ENCODE data around the gene MDP1.

DNA sequence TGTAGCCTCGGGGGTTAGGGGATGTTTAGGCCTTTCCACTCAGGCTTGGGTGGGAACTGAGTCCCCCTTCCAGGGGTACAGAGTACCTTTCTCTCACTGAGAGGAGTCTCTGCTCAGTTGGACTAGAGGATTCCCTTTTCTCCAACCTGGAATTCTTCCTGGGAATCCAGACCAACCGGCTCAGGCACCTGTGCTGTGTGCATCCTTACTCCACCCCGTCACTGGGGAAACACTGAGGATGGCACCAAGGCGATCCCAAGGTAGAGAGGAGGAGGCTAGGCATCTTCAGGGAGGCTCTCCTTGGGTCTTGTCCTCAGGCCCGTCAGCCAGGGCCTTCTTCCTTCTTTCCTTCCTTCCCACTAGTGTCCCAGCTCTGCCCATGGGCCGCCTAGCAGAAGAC, 48.0 kb upstream of the MDP1 start:
- TF ChIP-seq TCF12 (IDR thresholded peaks at IDR 0.05) (no peak), POLR2AphosphoS5 (IDR thresholded peaks at IDR 0.05; ENCODE audit: low read depth, low read length) (no peak), RAD21 (IDR thresholded peaks at IDR 0.05; ENCODE audit: low read length) (no peak), CTCF (IDR thresholded peaks at IDR 0.05) (no peak), USF2 (IDR thresholded peaks at IDR 0.05; ENCODE audit: borderline replicate concordance, low read depth, low read length) (no peak), GABPA (IDR thresholded peaks at IDR 0.05; ENCODE audit: low read depth) (no peak), CHD2 (IDR thresholded peaks at IDR 0.05; ENCODE audit: low read length, partially characterized antibody) (no peak), MXI1 (IDR thresholded peaks at IDR 0.05; ENCODE audit: low read depth, low read length) (no peak), JUND (IDR thresholded peaks at IDR 0.05) (no peak)

Measured in SK-N-SH (cell line).